Mesothelial cell of epicardium (in vitro differentiated cells): ENCODE measurements around the gene LAMC3. TPM values are rescaled to one million over a fixed set of nuclear protein-coding genes. Genes with fewer than 3 reads are reported as not detected.

Experiments used
- DNase-seq, 2 experiments: peaks; one replicate each; pipeline ENCODE4 v3.0.0; 2021; ENCODE audit warnings: low spot score in 2 of 2; ENCODE audit not compliant: unreplicated experiment in 2 of 2
- H3K27ac Mint-ChIP-seq: 2 replicates; pipeline ENCODE4 v1.8.0; 2021; ENCODE audit warnings: mixed read lengths
- H3K27me3 Mint-ChIP-seq: 2 replicates; pipeline ENCODE4 v1.8.0; 2021; ENCODE audit warnings: low read depth, mixed read lengths
- H3K36me3 Mint-ChIP-seq: 2 replicates; pipeline ENCODE4 v1.8.0; 2021; ENCODE audit warnings: mixed read lengths
- H3K4me1 Mint-ChIP-seq: 2 replicates; pipeline ENCODE4 v1.8.0; 2021; ENCODE audit warnings: mixed read lengths
- H3K4me3 Mint-ChIP-seq: 2 replicates; pipeline ENCODE4 v1.8.0; 2021; ENCODE audit warnings: mild to moderate bottlenecking, moderate library complexity, mixed read lengths
- H3K9me3 Mint-ChIP-seq: 2 replicates; pipeline ENCODE4 v1.8.0; 2021; ENCODE audit warnings: mixed read lengths
- total RNA-seq: library from RNA; stranded (reverse); gene quantifications from 3 replicates; pipeline ENCODE4 v1.2.1, GENCODE V29; 2021
- TF ChIP-seq, protein P1 (sequence below): fragments of 200-600 bp; sonication (generic); IDR thresholded peaks from one replicate; pipeline ENCODE4 v1.5.0; 2021; ENCODE audit warnings: antibody characterized with exemption; ENCODE audit not compliant: unreplicated experiment

LAMC3 gene
- total RNA-seq, 1 donor from 2014 or later = 18.3 TPM

DNA sequence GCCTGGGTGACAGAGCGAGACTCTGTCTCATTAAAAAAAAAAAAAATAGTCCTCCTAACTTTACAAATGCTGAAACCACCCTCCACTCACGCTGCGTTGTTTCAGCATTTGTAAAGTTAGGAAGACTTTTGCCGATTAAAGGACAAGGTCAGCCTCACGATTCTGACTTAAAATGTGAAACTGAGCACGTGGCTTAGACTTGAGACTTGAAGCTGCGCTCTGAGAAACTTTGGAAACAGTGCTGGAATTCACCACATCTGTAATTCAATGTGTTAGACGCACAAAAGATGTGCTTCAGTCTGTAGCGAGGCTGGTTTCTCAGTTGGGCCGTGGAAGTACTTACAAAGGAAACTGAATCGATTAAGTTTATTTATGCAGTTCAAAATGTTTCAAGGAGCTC is 25.0 kb upstream of the LAMC3 start:
- H3K27me3 Mint-ChIP-seq = peaks cover 2% of the 10 kb centered on the region
- no peak for DNase-seq
- no peaks in the 10 kb centered on the region for H3K9me3 Mint-ChIP-seq
- H3K4me1 Mint-ChIP-seq = peaks cover 3% of the 10 kb centered on the region
- TF ChIP-seq, protein P1, sequence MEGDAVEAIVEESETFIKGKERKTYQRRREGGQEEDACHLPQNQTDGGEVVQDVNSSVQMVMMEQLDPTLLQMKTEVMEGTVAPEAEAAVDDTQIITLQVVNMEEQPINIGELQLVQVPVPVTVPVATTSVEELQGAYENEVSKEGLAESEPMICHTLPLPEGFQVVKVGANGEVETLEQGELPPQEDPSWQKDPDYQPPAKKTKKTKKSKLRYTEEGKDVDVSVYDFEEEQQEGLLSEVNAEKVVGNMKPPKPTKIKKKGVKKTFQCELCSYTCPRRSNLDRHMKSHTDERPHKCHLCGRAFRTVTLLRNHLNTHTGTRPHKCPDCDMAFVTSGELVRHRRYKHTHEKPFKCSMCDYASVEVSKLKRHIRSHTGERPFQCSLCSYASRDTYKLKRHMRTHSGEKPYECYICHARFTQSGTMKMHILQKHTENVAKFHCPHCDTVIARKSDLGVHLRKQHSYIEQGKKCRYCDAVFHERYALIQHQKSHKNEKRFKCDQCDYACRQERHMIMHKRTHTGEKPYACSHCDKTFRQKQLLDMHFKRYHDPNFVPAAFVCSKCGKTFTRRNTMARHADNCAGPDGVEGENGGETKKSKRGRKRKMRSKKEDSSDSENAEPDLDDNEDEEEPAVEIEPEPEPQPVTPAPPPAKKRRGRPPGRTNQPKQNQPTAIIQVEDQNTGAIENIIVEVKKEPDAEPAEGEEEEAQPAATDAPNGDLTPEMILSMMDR = no peak
- no peak overlapping the region for H3K27ac Mint-ChIP-seq
- no peak overlapping the region for H3K4me3 Mint-ChIP-seq
- no peaks in the 10 kb centered on the region for H3K36me3 Mint-ChIP-seq

DNA sequence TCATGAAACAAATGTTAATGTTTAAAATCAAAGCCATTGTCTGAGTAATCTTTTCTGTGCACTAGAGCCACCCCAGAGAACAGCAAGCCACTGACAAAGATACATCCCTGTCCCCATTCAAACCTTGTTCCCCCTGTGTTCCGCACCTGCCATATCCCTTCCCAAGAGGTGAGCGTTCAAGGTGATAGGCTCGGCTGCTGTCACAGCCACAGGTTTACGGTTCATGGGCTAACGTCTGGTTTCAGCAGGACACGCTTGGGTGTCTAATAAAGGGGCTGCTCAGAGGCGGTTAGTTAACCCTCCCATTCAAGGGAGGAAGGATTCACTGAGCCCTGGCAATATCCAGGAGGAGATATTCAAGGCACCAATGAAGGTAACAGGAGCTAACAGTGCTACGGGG is 24.5 kb upstream of the LAMC3 start:
- Mint-ChIP-seq H3K27me3 (peaks cover 2% of the 10 kb centered on the region), H3K36me3 (no peaks in the 10 kb centered on the region), H3K9me3 (no peaks in the 10 kb centered on the region), H3K27ac (no peak overlapping the region), H3K4me1 (peaks cover 3% of the 10 kb centered on the region), H3K4me3 (no peak overlapping the region)
- TF ChIP-seq, protein P1 = no peak
- DNase-seq = no peak

DNA sequence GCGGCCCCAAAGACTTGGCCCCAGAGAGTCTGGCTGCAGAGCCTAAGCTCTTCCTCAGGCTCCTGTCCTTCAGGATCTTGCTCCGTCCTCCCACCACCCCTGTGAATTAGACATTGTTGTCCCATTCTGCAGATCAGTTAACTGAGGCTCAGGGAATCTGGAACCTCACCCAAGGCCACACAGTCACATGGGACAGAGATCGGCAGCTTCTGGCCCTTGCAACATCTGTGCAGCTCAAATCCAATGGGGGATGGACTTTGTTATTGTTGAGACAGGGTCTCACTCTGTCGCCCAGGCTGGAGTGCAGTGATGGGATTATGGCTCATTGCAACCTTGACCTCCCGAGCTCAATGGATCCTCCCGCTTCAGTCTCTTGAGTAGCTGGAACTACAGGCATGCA is 23.9 kb upstream of the LAMC3 start:
- H3K9me3 Mint-ChIP-seq = no peaks in the 10 kb centered on the region
- peaks cover 3% of the 10 kb centered on the region for H3K4me1 Mint-ChIP-seq
- no peaks in the 10 kb centered on the region for H3K36me3 Mint-ChIP-seq
- DNase-seq = no peak
- H3K27me3 Mint-ChIP-seq = peaks cover 2% of the 10 kb centered on the region
- no peak overlapping the region for H3K27ac Mint-ChIP-seq
- no peak overlapping the region for H3K4me3 Mint-ChIP-seq
- TF ChIP-seq, protein P1 = no peak

DNA sequence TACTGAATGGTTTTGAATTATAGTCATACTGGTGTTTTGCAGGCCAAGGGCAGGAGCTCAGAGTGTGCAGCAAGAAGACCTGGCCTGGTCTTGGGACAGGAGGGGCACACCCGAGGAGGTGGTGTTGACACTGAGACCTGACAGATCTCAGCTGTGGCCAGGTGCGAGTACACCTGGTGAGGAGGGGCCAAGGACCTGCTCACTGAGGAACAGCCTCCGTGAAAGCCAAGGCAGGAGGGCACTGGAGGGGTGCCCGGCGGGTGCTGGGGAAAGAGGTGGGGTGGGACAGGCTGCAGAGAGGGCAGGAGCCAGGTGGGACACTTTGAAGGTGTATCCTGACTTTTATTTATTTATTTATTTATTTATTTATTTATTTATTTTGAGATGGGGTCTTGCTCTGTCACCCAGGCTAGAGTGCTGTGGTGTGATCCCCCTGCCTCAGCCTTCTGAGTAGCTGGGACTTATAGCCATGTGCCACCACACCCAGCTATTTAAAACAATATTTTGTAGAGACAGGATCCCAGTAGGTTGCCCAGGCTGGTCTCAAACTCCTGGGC is 23.3 kb upstream of the LAMC3 start:
- no peak for DNase-seq
- Mint-ChIP-seq H3K36me3 (no peaks in the 10 kb centered on the region), H3K27ac (no peak overlapping the region), H3K4me1 (peaks cover 8% of the 10 kb centered on the region), H3K9me3 (no peaks in the 10 kb centered on the region), H3K4me3 (no peak overlapping the region), H3K27me3 (peaks cover 2% of the 10 kb centered on the region)
- TF ChIP-seq, protein P1 = no peak

DNA sequence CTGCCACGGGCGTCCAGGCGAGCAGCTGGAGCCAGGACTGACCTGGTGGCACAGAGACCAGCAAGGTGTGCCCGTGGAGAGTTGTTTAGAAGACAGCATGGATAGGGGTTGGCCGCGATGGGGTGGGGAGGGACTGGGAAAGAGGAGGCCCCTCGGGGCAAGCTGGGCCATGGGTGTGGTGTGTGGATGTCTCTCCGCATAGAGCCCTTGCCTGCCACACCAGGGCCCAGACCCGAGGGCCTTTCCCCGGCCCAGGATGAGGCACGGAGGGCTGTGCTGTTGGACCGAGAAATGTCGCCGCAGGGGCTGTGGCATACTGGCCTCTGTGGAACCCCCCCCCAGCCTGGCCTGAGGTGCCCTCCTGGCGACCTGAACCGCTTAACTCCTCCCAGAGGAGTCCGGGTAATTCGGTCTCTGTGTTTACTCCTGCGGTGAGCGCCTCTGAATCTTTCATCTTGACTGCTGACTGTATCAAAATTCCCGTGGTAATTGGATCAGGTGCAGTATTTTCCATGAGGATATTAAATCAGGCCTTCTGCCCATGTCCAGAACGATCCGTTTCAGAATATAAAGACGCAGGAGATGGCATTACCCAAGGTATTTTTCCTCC is 22.5 kb upstream of the LAMC3 start:
- no peak for DNase-seq
- H3K9me3 Mint-ChIP-seq = no peaks in the 10 kb centered on the region

More for the DNA sequence above, 22.5 kb upstream of the LAMC3 start:
- Mint-ChIP-seq H3K4me3 (no peak overlapping the region), H3K4me1 (peaks cover 12% of the 10 kb centered on the region), H3K27me3 (peaks cover 2% of the 10 kb centered on the region), H3K27ac (no peak overlapping the region), H3K36me3 (no peaks in the 10 kb centered on the region)
- TF ChIP-seq, protein P1 = no peak
